HepG2 (cell line): ENCODE data around the gene CFAP69. TPM values are rescaled to one million over a fixed set of nuclear protein-coding genes. Genes with fewer than 3 reads are reported as not detected.

Source experiments
- ATF4 ChIP-seq, 2 experiments: fragments of 450-650 bp in 1 of 2; sonication (generic) in 1 of 2; formaldehyde crosslinking; IDR thresholded peaks; 2 replicates each; pipeline versions ENCODE4 v1.5.0 to v1.8.0; 2020 to 2022; ENCODE audit warnings: mild to moderate bottlenecking in 1 of 2, missing genetic modification reagents in 1 of 2
- FOSL2 ChIP-seq: sonication (generic); formaldehyde crosslinking; IDR thresholded peaks from 2 replicates; pipeline ENCODE4 v1.4.0; 2020; ENCODE audit warnings: missing genetic modification reagents
- FUBP1 ChIP-seq: sonication (generic); formaldehyde crosslinking; IDR thresholded peaks from 2 replicates; pipeline ENCODE4 v1.5.1; 2020; ENCODE audit warnings: missing genetic modification reagents, mild to moderate bottlenecking, borderline replicate concordance
- GTF3A ChIP-seq: sonication (generic); formaldehyde crosslinking; conservative IDR thresholded peaks from 2 replicates; pipeline ENCODE4 v1.4.0; 2020; ENCODE audit warnings: mild to moderate bottlenecking, missing genetic modification reagents
- JUND ChIP-seq: sonication (generic); formaldehyde crosslinking; IDR thresholded peaks from 2 replicates; pipeline ENCODE4 v1.8.0; 2022; ENCODE audit warnings: mild to moderate bottlenecking, missing genetic modification reagents
- POLR2AphosphoS2 ChIP-seq: IDR thresholded peaks from 2 replicates; pipeline ENCODE4 v1.6.1; 2011; ENCODE audit warnings: low read depth, low read length, improper control_type of control experiment
- SMAD1 ChIP-seq: sonication (generic); formaldehyde crosslinking; IDR thresholded peaks from 2 replicates; pipeline ENCODE4 v1.4.0; 2020; ENCODE audit warnings: missing genetic modification reagents, low read depth, mild to moderate bottlenecking, borderline replicate concordance
- SPEN ChIP-seq: sonication (generic); formaldehyde crosslinking; IDR thresholded peaks from 2 replicates; pipeline ENCODE4 v1.5.1; 2020; ENCODE audit warnings: low read depth, mild to moderate bottlenecking, missing genetic modification reagents
- TERF1 ChIP-seq: sonication (generic); formaldehyde crosslinking; IDR thresholded peaks from 2 replicates; pipeline ENCODE4 v1.8.0; 2022; ENCODE audit warnings: mild to moderate bottlenecking, missing genetic modification reagents, moderate library complexity
- THRA ChIP-seq: sonication (generic); formaldehyde crosslinking; IDR thresholded peaks from 2 replicates; pipeline ENCODE4 v1.4.0; 2020; ENCODE audit warnings: missing genetic modification reagents, borderline replicate concordance
- ZBTB37 ChIP-seq: sonication (generic); formaldehyde crosslinking; IDR thresholded peaks from 2 replicates; pipeline ENCODE4 v1.4.0; 2020; ENCODE audit warnings: mild to moderate bottlenecking, missing genetic modification reagents
- ZGPAT ChIP-seq: IDR thresholded peaks from 2 replicates; pipeline ENCODE4 v1.6.1; 2016; ENCODE audit warnings: mild to moderate bottlenecking
- ZMAT3 ChIP-seq: sonication (generic); formaldehyde crosslinking; conservative IDR thresholded peaks from 2 replicates; pipeline ENCODE4 v1.7.0; 2021; ENCODE audit warnings: missing genetic modification reagents
- ZNF17 ChIP-seq: sonication (generic); formaldehyde crosslinking; IDR thresholded peaks from 2 replicates; pipeline ENCODE4 v1.5.0; 2020; ENCODE audit warnings: mild to moderate bottlenecking, missing genetic modification reagents
- ZNF30 ChIP-seq: sonication (generic); formaldehyde crosslinking; IDR thresholded peaks from 2 replicates; pipeline ENCODE4 v1.5.0; 2020; ENCODE audit warnings: mild to moderate bottlenecking, missing genetic modification reagents
- ZNF414 ChIP-seq: sonication (generic); formaldehyde crosslinking; IDR thresholded peaks from 2 replicates; pipeline ENCODE4 v1.5.0; 2020; ENCODE audit warnings: missing genetic modification reagents
- ZNF468 ChIP-seq: sonication (generic); formaldehyde crosslinking; IDR thresholded peaks from 2 replicates; pipeline ENCODE4 v1.8.0; 2022; ENCODE audit warnings: mild to moderate bottlenecking, moderate library complexity, missing genetic modification reagents
- ZNF652 ChIP-seq: IDR thresholded peaks from 2 replicates; pipeline ENCODE4 v1.6.1; 2016; ENCODE audit warnings: low read depth, borderline replicate concordance
- ZNF75D ChIP-seq: sonication (generic); formaldehyde crosslinking; IDR thresholded peaks from 2 replicates; pipeline ENCODE4 v1.8.1; 2023; ENCODE audit warnings: missing genetic modification reagents, mild to moderate bottlenecking, borderline replicate concordance
- polyA plus RNA-seq, 8 experiments: library from polyadenylated mRNA; depleted of rRNA in 3 of 8; stranded (reverse) in 7 of 8; unstranded in 1 of 8; fragments of >200 nt; fragmentation: Illumina TruSeq in 4 of 8; extraction: Trizol in 4 of 8; gene quantifications; 2 replicates each; pipeline versions ENCODE4 v1.2.1 to v1.2.3, GENCODE V29; 2011 to 2016; ENCODE audit warnings: low read depth in 4 of 8, missing spikeins in 1 of 8, mixed read lengths in 1 of 8; ENCODE audit not compliant: insufficient read depth in 1 of 8
- total RNA-seq, 5 experiments: library from RNA; depleted of rRNA; stranded (reverse); fragments of >200 nt; fragmentation: Illumina TruSeq; extraction: Trizol; gene quantifications; 2 replicates each; pipeline ENCODE4 v1.2.3, GENCODE V29; 2016; ENCODE audit warnings: low read depth in 1 of 5

The CFAP69 gene
- total and polyA plus RNA-seq, 2 of the 13 experiments (the other 11 are each of a cell fraction or from before 2014, with no cell fraction given), result 2.2 to 4.0 TPM

- peak; percentile 67; the same call in 1 of the 2 replicates for TF ChIP-seq ZMAT3 (CRISPR knock-in tag)
- peak; percentile 18; the same call in 1 of the 2 replicates for TF ChIP-seq FOSL2 (CRISPR knock-in tag)
- TF ChIP-seq THRA (CRISPR knock-in tag), result peak; percentile 35; the same call in 1 of the 2 replicates
- TF ChIP-seq ATF4 (CRISPR knock-in tag; IDR thresholded peaks at IDR 0.05), result peak in 1 of 2 experiments; percentile 75; a peak in 2 of 4 replicates
- TF ChIP-seq ZGPAT, result peak; percentile 91
- no peak for TF ChIP-seq ZNF75D (CRISPR knock-in tag)
- no peak for TF ChIP-seq ZNF468 (CRISPR knock-in tag)
- TF ChIP-seq SMAD1, result peak; percentile 77; the same call in 1 of the 2 replicates
- TF ChIP-seq ZNF30 (CRISPR knock-in tag), result no peak
- no peak; the same call in 1 of the 2 replicates for TF ChIP-seq JUND
- TF ChIP-seq POLR2AphosphoS2, result no peak
- no peak for TF ChIP-seq TERF1 (CRISPR knock-in tag)
- TF ChIP-seq ZNF414, result peak; percentile 68; the same call in 1 of the 2 replicates
- TF ChIP-seq ZNF652 (CRISPR knock-in tag), result no peak
- peak; percentile 97 for TF ChIP-seq SPEN (CRISPR knock-in tag)
- no peak for TF ChIP-seq ZNF17 (CRISPR knock-in tag)
- TF ChIP-seq ZBTB37 (CRISPR knock-in tag), result no peak
- TF ChIP-seq FUBP1, result no peak
- no peak for TF ChIP-seq GTF3A (CRISPR knock-in tag)
Measured at GRCh38 chr7:90346336-90347125, 101.6 kb downstream of the CFAP69 start, which contains the start of gene GTPBP10 (continued).
